ENCODE results near the gene ATP2A1. TPM values are rescaled to one million over a fixed set of nuclear protein-coding genes. Genes with fewer than 3 reads are reported as not detected.

ATP2A1 gene
- total and polyA plus RNA-seq, 2 of the 13 experiments (the other 11 are each of a cell fraction or from before 2014, with no cell fraction given): 3.2 to 12.5 TPM

DNA sequence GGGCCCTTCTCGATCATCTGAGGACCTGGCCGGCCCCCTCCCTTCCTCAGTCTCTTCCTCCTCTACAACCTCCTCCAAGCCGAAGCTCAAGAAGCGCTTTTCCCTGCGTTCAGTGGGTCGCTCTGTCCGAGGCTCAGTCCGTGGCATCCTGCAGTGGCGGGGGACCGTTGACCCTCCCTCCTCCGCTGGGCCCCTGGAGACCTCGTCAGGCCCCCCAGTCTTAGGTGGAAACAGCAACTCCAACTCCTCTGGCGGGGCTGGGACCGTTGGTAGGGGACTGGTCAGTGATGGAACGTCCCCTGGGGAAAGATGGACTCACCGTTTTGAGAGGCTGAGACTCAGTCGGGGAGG is 11.9 kb upstream of the ATP2A1 start (continued):
- TF ChIP-seq MTF2 (CRISPR knock-in tag; IDR thresholded peaks at IDR 0.05; ENCODE audit: borderline replicate concordance) (no peak), CHCHD3 (CRISPR knock-in tag; IDR thresholded peaks at IDR 0.05) (0 out of 2 replicates have a peak, but pooled peaks have one; percentile 16), ATRX (CRISPR knock-in tag; IDR thresholded peaks at IDR 0.05; ENCODE audit: borderline replicate concordance) (no peak), ZNF816 (CRISPR knock-in tag; IDR thresholded peaks at IDR 0.05; ENCODE audit: borderline replicate concordance) (no peak), TBP (CRISPR knock-in tag; IDR thresholded peaks at IDR 0.05) (no peak), ARNT2 (CRISPR knock-in tag; IDR thresholded peaks at IDR 0.05; ENCODE audit: low read depth) (0 out of 2 replicates have a peak, but pooled peaks have one; percentile 20), ZNF230 (CRISPR knock-in tag; IDR thresholded peaks at IDR 0.05) (no peak), EED (CRISPR knock-in tag; IDR thresholded peaks at IDR 0.05) (no peak), DNMT3B (CRISPR knock-in tag; conservative IDR thresholded peaks at IDR 0.05) (no peak), YEATS2 (CRISPR knock-in tag; IDR thresholded peaks at IDR 0.05; ENCODE audit: borderline replicate concordance) (0 out of 2 replicates have a peak, but pooled peaks have one; percentile 2), FOXK2 (IDR thresholded peaks at IDR 0.05) (no peak), ZMYM4 (CRISPR knock-in tag; IDR thresholded peaks at IDR 0.05) (no peak), GZF1 (CRISPR knock-in tag; IDR thresholded peaks at IDR 0.05) (no peak), FOXA3 (CRISPR knock-in tag; IDR thresholded peaks at IDR 0.05) (no peak)
- TF ChIP-seq, protein P1, sequence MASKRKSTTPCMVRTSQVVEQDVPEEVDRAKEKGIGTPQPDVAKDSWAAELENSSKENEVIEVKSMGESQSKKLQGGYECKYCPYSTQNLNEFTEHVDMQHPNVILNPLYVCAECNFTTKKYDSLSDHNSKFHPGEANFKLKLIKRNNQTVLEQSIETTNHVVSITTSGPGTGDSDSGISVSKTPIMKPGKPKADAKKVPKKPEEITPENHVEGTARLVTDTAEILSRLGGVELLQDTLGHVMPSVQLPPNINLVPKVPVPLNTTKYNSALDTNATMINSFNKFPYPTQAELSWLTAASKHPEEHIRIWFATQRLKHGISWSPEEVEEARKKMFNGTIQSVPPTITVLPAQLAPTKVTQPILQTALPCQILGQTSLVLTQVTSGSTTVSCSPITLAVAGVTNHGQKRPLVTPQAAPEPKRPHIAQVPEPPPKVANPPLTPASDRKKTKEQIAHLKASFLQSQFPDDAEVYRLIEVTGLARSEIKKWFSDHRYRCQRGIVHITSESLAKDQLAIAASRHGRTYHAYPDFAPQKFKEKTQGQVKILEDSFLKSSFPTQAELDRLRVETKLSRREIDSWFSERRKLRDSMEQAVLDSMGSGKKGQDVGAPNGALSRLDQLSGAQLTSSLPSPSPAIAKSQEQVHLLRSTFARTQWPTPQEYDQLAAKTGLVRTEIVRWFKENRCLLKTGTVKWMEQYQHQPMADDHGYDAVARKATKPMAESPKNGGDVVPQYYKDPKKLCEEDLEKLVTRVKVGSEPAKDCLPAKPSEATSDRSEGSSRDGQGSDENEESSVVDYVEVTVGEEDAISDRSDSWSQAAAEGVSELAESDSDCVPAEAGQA (IDR thresholded peaks at IDR 0.05; ENCODE audit: low read depth): no peak
- TF ChIP-seq, protein P1 (CRISPR knock-in tag; IDR thresholded peaks at IDR 0.05; ENCODE audit: borderline replicate concordance): no peak
- TF ChIP-seq, protein P2, sequence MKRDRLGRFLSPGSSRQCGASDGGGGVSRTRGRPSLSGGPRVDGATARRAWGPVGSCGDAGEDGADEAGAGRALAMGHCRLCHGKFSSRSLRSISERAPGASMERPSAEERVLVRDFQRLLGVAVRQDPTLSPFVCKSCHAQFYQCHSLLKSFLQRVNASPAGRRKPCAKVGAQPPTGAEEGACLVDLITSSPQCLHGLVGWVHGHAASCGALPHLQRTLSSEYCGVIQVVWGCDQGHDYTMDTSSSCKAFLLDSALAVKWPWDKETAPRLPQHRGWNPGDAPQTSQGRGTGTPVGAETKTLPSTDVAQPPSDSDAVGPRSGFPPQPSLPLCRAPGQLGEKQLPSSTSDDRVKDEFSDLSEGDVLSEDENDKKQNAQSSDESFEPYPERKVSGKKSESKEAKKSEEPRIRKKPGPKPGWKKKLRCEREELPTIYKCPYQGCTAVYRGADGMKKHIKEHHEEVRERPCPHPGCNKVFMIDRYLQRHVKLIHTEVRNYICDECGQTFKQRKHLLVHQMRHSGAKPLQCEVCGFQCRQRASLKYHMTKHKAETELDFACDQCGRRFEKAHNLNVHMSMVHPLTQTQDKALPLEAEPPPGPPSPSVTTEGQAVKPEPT (CRISPR knock-in tag; IDR thresholded peaks at IDR 0.05; ENCODE audit: low read depth): no peak
- TF ChIP-seq, protein P3, sequence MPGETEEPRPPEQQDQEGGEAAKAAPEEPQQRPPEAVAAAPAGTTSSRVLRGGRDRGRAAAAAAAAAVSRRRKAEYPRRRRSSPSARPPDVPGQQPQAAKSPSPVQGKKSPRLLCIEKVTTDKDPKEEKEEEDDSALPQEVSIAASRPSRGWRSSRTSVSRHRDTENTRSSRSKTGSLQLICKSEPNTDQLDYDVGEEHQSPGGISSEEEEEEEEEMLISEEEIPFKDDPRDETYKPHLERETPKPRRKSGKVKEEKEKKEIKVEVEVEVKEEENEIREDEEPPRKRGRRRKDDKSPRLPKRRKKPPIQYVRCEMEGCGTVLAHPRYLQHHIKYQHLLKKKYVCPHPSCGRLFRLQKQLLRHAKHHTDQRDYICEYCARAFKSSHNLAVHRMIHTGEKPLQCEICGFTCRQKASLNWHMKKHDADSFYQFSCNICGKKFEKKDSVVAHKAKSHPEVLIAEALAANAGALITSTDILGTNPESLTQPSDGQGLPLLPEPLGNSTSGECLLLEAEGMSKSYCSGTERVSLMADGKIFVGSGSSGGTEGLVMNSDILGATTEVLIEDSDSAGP (CRISPR knock-in tag; IDR thresholded peaks at IDR 0.05; ENCODE audit: borderline replicate concordance): peak; percentile 19; the same call in 1 of the 2 replicates
- TF ChIP-seq, protein P4, sequence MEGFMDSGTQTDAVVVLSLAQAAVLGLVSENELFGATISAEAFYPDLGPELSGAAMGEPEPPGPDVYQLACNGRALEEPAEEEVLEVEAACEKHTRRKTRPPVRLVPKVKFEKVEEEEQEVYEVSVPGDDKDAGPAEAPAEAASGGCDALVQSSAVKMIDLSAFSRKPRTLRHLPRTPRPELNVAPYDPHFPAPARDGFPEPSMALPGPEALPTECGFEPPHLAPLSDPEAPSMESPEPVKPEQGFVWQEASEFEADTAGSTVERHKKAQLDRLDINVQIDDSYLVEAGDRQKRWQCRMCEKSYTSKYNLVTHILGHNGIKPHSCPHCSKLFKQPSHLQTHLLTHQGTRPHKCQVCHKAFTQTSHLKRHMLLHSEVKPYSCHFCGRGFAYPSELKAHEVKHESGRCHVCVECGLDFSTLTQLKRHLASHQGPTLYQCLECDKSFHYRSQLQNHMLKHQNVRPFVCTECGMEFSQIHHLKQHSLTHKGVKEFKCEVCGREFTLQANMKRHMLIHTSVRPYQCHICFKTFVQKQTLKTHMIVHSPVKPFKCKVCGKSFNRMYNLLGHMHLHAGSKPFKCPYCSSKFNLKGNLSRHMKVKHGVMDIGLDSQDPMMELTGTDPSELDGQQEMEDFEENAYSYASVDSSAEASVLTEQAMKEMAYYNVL (CRISPR knock-in tag; IDR thresholded peaks at IDR 0.05; ENCODE audit: borderline replicate concordance): no peak

Measured in HepG2 (cell line).